IPS-NIHi11 (cell line): ENCODE data around the gene WIPF3.

Experiments
- DNase-seq: peaks from one replicate; pipeline ENCODE4 v3.0.0; 2012; ENCODE audit warnings: mixed read lengths, low spot score

WIPF3 gene

DNA sequence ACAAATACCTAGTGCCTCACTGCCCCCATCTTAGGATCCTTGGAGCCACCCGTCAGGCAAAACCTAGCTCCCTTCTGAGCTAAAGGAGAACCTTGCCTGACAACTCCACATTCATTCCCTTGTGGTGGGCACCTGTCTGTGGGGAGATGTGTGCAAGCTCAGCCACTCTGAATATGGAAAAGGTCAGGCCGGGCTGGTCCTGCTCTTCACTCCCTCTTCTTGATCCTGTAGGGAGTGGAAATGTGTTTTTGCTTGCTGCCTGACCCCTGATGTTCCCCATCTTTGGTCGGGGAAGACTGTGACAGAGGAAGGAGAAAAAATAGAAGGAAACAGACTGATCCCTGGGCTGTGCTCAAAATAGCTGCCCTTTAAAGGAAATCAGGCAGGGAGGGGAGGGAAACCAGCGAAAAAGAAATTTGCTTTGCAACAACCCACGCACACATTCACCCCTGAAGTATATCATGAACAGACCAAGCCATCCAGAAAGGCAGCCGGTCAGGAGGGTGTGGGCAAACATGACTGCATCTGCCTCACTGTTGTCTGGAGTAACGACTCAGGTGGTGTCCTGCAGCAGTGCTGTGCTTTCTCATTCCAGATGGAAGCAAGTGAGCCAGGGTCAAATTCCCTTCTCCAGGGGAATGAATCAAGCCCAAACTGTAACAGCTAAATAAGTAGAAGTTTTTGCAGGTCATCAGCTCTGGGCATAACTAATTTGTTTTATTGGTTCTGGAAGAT, 109.3 kb downstream of the WIPF3 start:
- DNase-seq: no peak

DNA sequence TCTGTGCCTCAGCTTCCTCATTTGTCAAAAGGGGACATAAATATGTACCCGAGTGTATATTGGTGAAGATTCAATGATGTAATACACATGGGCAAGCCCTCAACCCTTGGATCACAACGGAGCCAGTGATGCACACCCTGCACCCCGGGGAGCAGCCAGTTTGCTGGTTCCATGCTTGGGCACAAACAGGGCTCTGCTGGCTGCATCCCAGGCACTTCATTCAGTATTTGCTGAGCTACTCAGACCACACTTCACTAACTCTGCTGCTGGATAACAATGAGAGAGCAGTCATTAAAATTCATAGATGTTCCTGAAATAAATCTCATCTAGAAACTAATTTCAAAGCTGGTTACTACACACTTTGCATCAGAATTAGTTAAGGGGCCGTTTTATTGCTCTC, 111.3 kb downstream of the WIPF3 start:
- no peak for DNase-seq

- no peak for DNase-seq
These were observed 112.5 kb downstream of the WIPF3 start for GRCh38 chr7:29918850-29919249.

GRCh38 chr7:29919790-29920189, 113.5 kb downstream of the WIPF3 start:
- no peak for DNase-seq

DNA sequence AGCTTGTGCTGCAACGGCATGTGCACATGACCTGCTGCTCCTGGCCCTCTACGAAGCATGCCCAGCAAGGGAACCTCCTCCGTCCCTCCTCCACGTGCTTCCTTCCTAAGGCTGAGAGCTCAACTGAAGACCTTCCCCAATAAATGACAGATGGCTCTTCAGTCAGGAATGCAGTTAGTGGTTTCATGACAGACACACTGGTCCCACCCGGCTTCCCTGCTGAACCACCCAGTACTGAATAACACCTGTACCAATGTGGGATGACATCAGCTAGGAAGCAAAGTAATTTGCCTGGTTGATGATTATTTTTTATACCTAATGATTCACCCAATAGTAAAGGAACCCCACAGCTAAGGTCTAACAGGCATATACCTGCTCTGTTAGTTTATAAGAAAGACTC, 114.2 kb downstream of the WIPF3 start:
- no peak for DNase-seq

- peak; percentile 77 for DNase-seq
These were observed 115.2 kb downstream of the WIPF3 start for GRCh38 chr7:29921404-29922010.

- DNase-seq: no peak
These were observed 116.8 kb downstream of the WIPF3 start for GRCh38 chr7:29922921-29923700.

DNA sequence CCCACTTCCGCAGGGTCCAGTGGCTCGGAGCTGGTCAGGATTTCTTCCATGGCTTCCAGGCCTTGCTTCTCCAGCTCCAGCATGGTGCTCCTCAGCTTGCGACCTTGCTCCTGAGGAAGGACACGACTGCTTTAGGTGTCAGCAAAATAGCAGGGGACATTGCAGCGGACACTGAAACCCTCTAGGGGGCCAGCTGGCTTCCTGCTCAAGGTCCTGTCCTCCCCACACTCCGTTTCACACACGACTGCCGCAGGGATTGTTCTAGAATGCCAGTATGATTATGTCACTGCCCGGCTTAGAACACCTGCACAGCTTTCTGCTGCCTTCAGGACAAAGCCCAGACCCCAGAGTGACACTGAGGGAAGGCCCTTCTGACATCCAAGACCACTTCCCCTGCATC, 117.7 kb downstream of the WIPF3 start:
- DNase-seq: no peak

- no peak for DNase-seq
These were observed 118.4 kb downstream of the WIPF3 start for GRCh38 chr7:29924684-29925083.

- DNase-seq: no peak
These were observed 119.9 kb downstream of the WIPF3 start for GRCh38 chr7:29926216-29926615.

DNA sequence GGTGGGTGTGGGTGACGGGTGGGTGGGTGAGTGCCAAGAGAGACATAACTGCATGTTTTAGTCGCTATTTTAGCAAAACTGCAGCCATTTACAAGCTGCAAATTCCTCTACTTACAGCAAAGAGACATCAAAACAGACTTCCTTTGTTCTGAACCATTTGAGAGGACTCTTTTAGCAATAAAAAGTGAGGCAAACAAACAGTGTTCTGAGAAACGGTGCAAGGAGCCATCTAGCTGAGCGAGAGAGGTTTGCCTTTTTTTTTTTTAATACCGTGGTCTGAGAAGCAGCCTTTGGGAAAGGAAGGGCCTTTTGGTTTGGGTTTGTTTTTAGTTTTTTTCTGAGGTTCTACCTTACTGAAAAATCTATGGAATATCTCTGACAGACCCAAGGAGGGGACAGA, 120.4 kb downstream of the WIPF3 start:
- no peak for DNase-seq

DNA sequence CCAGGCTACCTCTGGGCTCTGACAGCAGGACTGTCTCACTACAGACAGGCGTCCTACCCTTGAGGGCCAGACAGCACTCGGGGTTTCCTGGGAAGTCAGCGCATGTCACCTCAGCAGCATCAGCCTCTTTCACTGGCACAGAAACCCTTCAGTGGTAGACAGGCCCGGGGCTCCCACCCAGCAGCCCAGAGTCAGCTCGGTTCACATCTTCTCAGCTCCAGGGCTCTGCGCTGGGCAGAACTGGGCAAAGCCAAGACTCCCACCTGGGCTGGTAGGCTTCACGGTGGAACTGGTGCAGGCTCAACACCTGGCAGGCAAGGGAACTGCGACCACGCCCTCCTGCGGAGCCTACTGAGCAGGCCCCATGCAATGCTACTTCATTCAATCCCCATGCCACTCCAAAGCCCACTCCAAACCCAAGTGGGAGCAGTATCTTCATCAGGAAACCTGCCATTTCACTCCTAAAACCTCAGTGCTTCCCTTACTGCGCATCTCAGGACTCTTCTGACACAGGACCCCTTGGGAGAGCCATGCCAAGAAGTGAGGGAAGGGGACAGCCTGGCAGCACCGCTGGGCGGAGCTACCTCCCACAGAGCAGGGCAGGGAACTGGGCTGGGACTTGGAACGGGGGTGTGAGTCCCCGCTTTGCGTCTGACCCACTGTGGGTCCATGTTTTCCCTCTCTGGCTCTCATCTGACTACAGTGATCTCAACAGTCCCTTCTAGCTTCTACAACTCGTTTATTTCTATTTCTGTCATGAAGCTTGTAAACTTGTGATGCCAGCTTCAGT, 122.9 kb downstream of the WIPF3 start:
- DNase-seq: no peak

GRCh38 chr7:29935111-29935510, 128.8 kb downstream of the WIPF3 start:
- DNase-seq: no peak

GRCh38 chr7:29937132-29937531, 130.8 kb downstream of the WIPF3 start:
- no peak for DNase-seq

DNA sequence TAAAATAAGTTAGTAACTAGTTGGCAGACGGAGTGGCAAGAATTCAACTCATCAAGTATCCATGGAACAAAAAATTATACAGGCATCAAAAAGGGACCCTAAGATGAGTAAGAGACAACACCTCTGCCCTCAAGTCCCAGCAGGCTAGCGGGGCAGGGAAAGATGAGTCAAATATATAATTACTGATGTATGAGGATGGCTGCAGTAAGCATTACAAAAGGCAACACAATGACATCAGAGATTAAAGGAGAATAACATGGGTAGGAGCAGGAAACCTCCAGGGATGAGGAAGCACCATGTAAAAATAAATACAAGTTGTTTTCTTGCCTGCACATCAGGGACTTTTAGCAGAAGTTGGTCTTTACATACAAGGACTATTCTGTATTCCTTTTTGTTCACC, 133.9 kb downstream of the WIPF3 start:
- no peak for DNase-seq

DNA sequence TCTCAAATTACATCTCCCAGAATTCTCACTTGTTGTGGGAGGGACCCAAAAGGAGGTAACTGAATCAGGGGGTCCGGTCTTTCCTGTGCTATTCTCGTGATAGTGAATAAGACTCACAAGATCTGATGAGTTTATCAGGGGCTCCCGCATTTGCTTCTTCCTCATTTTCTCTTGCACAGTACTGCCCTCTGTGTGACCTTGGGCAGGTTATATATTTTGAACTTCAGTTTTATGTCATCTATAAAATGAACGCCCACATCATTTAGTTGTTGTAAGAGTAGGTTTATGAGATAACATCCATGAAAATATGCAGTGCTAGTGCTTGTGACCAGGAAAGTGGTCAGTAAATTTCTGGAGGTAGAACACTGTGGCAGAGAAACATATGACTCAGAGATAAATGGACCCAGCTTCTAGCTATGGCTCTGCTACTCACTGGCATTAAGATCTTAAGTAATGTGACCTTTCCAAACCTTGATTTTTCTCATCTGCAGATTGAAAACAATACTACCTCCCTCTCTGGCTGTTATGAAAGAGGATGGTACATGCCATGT, 139.0 kb downstream of the WIPF3 start:
- no peak for DNase-seq

- DNase-seq: peak; percentile 55
These were observed 140.3 kb downstream of the WIPF3 start for GRCh38 chr7:29946428-29947186.

GRCh38 chr7:29948587-29948986, 142.3 kb downstream of the WIPF3 start:
- DNase-seq: no peak

- DNase-seq: no peak
These were observed 144.2 kb downstream of the WIPF3 start for GRCh38 chr7:29950480-29950879.

DNA sequence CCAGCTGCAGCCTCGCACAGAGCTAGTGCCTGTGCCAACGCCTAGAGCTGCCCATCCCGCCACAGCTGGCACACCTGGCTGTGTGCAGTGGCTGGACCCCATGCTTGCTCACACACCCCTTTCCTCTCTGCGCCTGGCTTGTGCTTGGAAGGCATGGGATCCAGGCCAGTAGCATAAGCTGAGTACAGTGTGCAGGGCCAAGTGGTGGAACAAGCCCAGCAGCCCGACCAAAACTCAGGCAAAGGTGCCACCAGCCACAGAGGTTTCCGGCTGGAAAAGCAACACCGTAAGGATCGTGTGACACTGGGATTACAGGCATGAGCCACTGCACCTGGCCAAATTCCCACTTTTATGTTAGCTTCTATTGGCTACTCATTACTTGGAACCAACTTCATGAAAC, 144.9 kb downstream of the WIPF3 start:
- DNase-seq: no peak

- DNase-seq: no peak
These were observed 147.5 kb downstream of the WIPF3 start for GRCh38 chr7:29953726-29954347.
